Melanocyte of skin (primary cell): ENCODE results near the gene ZRSR2. TPM values are rescaled to one million over a fixed set of nuclear protein-coding genes. Genes with fewer than 3 reads are reported as not detected.

Experiments used
- total RNA-seq, 2 donors: library from RNA; depleted of rRNA; stranded (reverse); fragments of >200 nt; gene quantifications; 2 replicates each; pipeline ENCODE4 v1.2.3, GENCODE V29; 2012

Gene ZRSR2
- total RNA-seq, result 1 to 10 TPM; 1.7 to 3.4 TPM

GRCh38 chrX:15789979-15790768 is at the start of gene ZRSR2:
Gene ZRSR2, plus strand, starts transcription at chrX:15790484. Its CDS starts 12 bp downstream, at chrX:15790496.

GRCh38 chrX:15854712-15855567 is 64.7 kb downstream of the ZRSR2 start, which contains the start of gene AP1S2:
Gene AP1S2, minus strand, starts transcription at chrX:15854813. Its CDS starts 2,289 bp downstream, at chrX:15852524.

Other genes starting within 250 kb of the ZRSR2 start
- gene ACE2, start 189.5 kb upstream of the ZRSR2 start, total RNA-seq, result not detected
- gene CLTRN, start 125.7 kb upstream of the ZRSR2 start, total RNA-seq, result under 1 TPM in 1 of 2 donors, not detected in 1; 0.34 TPM
- 10 to 100 TPM in 1 of 2 donors, 1 to 10 TPM in 1; 7.3 to 10.7 TPM for gene CA5B, start 52.2 kb upstream of the ZRSR2 start, total RNA-seq
- gene AP1S2, start 64.3 kb downstream of the ZRSR2 start, total RNA-seq, result 100 to 1,000 TPM; 147 to 220 TPM